Measurements from ENCODE around the gene P2RX3.

- TF ChIP-seq CTCF (IDR thresholded peaks at IDR 0.05) (no peak), POLR2A (IDR thresholded peaks at IDR 0.05) (no peak)
These were observed 14.9 kb downstream of the P2RX3 start for GRCh38 chr11:57353036-57353435.
